ENCODE measurements around the gene USP3.

USP3 gene

DNA sequence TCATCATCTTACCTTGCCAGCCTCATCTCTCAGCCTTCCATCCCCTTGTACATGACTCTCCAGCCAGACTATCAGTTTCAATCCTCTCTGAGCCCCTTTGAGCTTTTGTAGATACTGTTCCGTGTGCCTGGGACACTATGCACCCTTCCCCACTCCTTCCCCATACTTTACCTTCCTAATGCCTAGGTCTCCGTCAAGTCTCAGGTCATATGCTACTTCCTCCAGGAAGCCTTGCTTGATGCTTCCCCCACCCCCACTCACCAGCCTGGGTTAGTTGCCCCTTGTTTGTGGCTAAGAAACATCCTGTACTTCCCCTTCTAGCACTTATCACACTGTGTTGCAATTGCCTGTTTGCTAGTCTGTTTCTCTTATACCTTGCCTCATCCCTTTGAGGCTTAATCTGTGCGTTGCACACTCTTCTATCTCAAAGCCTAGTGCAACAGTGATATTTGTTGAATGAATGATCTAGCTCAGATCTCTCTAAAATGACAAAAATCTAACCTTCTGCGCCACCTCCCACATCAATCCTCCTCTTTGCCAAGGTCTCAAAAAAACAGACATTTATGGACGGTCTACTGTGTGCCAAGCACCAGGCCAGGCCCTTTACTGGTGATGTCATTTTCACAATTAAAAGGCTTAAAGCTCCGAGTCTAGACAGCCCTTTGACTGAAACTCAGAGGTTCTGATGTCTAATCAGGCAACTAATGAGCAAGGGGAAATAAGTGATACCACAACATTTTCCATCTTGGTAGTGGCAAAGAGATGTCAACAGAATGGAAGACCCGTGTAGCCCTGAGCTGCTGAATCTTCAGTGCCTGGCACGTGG, 6.5 kb upstream of the USP3 start:
- DNase-seq: peak; percentile 79 to 91 (median 87)

DNA sequence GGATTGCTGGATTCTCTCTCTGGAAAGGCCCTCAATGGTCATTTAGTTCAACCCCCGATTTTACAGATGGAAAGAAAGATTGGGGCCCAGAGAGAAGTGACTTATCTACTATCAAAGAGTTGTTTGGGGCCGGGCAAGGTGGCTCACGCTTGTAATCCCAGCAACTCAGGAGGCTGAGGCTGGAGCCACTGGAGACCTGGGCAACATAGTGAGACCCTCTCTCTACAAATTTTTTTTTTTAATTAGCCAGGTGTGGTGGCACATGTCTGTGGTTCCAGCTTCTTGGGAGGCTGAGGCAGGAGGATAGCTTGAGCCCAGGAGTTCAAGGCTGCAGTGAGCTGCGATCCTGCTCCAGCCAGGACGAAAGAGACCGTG, 5.2 kb upstream of the USP3 start:
- DNase-seq: no peak

DNA sequence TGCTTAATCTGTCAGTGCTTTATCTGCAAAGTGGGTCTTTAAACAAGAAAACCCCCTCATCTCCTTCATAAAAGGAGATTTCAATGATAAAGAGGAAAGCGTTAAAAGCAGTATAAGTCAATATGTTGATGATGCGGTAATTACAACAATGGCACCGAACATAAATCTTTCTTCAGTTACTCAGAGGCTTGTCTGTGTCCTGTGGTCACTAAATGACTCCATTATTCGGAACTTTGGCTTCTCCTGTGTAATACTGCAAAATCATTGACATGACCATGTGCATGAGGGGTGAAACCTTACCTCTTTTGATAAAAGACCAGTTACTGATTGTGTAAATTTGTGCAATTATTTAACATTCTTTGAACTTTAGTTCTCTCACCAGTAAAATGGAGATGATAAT, 4.8 kb upstream of the USP3 start:
- no peak for DNase-seq

DNA sequence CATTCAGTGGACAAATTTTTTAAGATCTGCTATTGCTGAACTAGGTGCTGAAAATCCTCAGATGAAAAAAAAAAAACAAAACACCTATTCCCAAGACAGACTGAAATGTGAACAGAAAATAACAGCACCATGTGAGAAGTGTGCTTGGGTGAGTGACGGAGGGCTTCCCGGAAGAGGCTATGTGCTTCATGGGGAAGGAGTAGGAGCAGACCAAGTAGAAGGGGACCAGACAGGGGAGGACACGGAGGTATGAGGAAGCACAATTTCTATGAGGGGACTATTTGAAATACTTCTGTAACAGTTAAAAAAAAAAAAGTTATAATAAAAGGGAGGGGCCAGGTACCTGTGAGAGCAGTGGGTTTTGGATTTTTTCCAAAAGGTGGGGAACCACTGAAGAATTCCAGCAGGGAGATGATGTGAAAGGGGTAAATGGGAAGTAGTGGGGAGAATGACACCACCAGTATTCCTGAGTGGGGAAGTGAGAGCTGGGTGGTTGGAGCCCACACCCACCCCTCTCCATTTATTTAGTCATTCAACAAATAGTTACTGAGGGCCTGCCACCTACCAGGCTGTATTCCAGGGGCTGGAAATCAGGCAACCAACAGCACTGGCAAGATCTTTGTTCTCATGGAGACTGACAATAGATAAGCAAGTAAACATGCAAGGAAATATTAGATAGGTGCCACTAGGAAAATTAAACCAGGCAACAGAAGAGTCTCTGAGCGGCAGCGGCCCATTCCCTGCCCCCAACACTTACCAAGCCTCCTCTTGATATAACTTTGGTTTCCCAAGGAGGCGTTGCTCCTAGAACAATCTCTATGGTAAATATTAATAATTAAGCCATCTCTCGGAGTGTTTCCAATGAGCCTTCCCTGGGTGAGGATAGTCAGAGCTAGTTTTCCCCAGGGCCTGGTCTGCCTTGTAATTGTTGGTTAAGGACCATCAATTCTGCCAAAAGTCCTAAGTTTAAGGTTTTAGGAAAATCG, 3.8 kb upstream of the USP3 start:
- peak; percentile 52 to 71 (median 68) for DNase-seq

DNA sequence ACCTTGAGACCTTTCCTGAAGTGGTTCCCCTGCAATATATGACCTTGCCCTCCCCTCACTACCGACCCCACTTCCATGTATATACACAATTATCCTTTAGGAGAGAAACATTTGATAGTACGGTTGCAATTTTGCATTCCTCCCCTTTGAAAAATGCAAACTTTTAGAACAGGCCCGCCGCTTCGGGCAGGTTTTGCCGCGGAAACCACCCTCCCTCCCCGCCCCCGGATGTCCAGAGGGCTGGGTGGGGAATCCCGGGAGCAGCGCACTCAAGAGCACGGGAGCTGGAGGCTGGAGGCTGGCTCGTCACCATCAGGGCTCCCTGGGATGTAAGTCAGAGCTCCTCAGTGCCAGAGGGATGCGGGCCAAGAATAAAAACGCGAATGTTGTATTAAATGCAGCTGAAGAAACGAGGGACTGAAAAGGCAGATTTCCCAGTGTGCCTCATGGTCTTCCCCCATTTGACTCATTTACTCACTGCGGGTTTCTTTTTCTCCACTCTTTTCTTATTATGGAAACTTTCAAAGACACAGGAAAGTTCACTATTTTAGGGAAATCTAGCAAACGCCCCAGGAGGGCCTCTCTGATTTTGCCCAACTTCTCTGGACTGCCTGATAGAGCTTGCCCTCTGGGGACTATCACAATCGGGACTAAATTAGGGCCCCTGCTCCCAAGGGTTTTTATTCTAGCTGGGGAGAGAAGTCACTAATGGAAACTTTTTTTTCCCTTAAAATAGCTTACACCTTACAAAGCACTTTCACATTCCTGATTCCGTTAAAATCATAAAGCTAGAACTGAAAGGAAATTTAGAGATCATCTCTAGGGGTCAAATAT, 2.9 kb upstream of the USP3 start:
- peak; percentile 72 to 87 (median 80) for DNase-seq

DNA sequence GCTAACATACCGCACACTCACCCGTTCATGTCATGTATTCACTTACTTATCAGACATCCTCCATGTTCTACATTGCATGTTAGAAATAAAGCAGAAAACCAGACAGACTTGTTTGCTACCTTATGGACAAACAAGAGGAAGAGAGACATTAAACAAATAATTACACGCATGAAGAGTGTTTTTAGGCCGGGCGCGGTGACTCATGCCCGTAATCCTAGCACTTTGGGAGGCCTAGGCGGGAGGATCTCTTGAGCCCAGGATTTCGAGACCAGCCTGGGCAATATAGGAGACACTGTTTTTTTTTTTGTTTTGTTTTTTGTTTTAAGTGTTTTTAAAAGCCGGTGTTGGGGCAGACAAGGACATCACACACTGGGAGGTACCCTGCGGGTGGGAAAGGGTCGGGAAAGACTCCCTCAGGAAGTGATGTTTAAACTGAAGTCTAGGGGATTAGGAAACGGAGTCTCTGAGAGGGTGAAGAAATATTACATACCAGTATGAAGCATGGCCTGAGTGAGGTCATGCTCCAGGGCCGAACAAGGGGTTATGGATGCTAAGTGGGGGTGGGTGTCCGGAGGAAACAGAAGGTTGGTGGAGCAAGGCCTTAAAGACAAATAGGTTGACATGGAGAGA, 2.1 kb upstream of the USP3 start:
- DNase-seq: peak in 3 of 4 experiments; percentile 66 to 76 (median 75)

DNA sequence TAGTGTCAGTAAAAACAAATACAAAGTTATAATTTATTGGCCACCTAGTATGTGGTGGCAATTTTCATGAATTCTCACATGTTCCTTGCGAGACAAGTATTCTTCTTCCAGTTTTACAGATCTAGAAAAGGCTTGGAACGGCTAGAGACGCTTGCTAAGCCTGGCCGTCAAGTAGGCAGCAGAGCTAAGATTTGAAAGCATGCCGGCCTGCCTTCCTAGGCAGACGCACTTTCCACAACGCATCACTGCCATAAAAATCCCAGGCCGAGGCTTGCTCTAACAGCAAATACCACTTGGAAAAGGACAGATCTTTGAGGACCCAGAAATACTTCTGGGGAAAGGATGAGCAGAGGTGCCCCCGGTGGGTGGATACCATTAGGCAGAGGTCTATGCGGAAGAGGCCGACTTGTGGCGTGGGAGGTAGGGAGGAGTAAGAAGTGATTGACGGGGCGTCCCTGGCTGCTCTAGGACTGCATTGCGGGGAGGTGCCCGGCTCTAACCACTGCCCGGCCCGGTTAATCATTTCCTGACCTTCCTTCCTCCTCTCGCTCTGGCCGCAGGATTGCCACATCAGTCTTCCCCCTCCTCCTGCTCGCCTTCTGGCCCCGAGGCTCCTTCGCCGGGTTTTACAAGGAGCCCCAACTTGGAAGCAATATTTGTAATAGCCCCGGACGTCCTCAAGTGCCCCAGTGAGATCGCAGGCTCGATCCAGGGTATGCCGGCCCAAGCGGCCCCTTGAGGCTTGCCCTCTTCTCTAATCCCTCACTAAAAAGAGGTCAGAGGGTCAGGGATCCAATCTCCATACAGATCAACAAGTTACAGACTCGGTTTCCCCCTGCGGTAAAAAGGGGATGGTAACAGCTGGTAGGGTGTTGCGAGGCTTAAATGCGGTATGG, 1.3 kb upstream of the USP3 start:
- peak; percentile 97 to 99 (median 98) for DNase-seq

DNA sequence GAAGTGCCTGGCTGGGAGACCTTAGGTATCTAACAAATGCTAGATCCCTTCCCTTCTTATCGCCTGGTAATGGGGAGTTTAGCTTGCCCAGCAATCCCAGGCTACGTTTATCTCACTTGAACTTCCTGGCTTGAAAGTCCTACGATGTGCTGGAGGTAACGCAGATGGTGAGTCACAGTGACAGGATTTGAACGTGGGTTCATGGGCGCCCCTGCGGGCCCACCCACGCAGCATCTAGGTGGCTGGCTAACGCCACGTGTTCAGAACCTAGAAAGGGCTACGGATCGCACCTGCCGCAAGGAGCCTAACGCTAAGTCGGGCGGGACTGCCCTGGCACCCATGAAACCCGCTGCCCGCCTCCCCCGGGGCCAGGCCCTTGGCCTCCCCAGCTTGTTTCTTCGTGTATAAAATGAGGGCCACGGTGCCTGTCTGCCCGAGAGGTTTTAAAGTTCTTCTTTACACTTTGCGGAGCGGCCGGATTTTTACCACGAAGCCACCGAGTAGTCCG, 600 bp upstream of the USP3 start:
- DNase-seq: peak; percentile 70 to 86 (median 84)

DNA sequence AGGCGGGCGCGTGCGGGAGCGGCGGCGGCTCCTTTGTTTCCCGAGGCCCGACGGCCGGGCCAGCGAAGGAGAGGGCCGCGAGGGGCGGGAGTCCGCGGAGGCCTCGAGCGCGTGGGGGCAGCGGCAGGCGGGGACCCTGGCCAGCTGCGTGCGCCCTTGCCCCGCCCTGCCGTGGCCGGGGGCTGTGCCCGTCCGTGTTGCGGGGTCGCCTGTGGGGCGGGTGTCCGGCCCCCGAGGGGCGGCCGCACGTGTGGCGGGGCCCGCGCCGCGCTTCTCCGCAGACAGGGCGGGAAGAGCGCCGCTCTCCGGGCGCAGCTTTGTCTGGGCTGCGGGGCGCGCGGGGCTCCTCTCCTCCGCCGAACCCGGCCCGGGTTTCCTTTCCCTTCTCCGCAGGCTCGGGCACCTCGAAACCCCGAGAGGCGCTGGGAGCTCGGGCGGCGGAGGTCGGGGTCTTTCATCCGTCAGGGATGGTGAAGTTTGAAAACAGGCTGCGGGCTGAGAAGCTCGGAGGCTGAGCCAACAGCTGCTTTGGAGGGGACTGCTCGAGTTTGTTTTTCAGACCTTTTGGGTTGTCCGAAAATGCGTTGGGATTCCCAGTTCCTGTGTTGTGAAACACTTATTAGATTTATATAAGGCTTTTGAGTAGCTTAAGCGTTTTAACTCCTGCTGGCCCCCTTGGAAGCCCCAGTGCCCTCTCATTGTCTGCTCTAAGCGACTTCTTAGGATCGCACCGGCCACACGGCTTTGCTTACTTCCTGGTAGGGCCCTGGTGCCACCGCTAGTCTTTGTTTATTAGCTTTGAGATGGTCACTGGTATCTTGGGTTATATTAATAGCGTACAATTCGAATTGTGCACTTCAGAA, 817 bp downstream of the USP3 start:
- peak; percentile 74 to 84 (median 80) for DNase-seq

DNA sequence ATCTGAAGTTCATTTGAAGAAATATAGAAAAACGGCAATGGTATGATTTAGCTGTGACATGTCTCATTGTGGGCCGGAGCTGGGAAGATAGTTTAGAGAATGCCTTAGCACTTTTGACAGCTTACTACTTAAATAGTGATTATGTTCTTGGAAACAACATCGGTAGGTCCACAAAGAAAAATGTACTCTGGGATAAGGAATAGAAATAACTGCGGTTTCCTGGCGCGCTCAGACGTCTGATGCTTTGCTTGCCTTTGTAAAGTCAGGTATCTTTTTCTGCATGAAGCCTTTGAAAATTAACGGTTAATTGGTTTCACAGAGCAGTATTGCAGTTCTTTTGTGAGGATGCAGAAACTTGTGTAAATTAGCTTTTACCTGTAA, 1.4 kb downstream of the USP3 start:
- DNase-seq: no peak

DNA sequence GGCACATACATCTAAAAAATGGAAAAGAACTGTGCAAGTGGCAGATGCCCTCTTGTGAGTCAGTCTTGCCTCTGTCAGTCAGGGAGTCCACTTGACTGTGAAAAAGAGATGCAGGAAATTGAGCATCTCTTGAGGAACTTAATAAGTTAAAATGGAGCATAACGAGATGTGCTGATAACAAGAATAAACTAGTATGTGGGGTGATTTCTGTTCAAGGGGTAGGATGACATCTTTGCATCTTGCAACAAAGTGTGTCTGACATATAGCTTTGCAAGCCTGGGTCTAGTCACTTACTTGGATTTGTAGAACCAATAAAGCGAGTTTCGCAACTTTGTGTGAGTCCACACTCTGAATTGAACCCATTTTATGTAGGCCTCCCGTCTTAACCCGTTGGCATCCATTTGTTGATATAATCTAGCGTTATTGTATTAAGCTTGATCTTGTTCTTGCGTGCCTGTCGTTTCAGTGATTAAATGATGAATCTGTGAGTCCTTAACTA, 2.2 kb downstream of the USP3 start:
- DNase-seq: peak in 2 of 4 experiments; percentile 55 to 59

DNA sequence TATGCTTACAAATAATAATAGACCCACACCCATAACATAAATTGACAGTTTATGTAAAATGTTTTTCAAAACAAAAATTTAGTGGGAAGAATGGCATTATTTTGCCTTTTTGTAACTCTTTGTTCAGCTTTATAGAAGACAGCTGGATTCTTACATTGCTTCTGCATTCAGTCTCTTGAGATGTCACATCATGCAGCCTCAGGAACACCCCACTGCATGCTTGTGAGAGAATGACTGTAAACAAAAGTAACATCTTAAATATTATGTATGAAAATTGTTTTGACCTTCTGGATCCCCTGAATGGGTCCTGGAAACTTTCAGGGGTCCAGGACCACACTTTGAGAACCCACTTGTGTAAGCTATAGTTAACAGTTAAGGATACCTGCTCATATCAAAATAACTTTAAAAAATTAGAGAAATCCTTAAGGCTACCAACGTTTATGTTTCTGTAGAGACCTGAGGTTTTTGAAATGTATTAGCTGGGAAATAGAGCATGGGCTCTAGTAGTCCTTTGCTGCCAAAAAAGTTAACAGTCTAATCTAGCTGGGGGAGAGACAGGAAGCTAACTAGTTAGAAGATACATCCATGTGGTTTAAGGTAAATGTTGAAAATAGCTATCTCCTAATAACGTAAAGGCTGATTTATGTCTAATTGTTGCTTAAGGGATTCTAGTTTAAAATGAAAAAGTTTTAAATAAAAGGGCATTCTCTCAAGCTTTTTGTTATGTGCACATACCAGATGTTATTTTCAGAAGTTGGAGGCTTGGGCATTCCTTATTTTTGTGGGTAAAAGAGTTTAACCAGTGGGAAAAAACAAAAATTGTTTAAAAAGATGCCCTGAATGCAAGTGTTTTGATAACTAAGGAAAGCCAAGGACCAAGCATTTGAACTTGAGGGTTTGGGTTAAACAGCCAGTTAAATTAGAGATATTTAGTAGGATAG, 3.8 kb downstream of the USP3 start:
- no peak for DNase-seq

DNA sequence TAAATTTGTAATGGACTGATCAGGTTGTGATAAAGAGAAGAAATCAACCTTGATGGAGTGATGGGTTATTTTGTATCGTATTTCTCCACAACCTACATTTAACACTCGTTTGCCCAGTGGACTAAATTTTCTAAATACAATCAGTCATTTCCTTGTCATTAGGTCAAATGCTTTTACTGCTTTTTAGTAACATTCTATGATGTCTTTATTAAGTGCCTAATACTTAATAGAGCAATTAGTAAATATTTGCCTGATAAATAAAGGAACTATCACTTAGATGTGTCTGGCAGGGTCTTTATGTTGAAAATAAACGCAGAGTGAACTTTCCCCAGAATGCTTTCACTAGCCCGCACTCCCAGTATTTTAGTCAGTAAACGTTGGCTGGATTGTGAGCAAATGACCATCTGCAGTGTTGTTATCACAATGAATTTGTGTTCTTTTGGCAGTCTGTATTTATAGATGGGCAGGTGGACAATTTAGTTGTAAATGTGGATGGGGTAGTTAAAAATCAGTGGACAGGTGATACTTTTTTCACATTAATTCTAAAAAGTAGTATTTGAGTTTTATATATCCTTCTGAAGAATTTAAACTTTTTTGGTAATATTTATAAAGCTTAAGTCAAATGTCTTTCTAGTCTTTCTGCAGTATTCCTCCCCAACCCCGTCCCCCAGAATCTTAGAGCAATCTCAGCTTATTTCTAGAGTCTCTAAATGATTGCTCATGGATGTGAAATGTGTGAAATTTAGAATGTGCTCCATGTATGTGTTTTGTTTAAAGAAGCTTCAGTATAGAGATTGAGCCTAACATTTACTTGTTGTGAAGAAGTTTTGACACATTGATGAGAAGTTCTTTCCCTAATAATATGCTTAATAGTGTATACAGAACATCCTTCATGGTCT, 4.9 kb downstream of the USP3 start:
- DNase-seq: no peak

DNA sequence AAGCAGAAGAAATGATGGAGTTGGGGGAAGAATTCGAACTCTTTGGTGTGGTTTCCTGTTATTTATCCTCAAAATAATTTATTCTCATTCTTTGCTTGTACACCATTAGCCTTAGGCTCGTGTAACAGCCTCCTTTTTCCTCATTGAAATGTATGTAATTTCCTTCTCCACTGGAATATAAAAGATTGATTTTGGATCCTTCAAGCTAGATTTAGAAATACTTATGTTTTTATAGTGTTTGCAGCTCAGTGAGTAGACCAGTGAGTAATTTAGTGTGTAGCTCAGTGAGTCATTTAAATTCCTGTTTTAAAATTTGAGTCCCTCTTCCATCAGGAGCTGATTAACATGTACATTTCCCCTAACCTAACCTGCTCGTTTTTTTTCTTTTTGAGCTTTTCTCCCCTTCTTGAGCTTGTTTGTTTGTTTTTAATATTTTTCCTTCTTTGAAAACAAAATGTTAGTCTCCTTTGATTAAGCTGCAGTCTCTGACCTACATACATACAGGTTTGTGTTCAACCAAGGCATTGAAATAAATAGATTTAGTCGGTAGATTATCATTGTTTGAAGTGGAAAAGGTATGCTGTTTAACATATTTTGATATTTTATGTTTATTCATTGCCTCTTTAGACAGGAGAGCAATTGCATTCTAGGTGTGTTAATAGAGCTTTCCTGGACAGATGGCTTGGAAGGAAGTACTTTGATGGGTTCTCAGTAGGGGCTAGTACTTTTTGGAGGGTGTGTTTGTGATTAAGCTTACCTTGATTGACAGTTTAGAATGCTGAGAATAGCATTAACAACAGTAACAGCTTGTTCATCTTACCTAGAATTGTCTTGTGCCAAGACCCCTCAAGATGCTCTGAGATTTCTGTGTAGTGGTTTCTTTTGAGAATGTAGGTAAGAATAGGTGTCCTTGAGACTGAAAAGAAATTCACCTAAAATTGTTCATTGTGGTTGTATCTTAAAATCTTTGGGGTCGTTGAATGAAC, 5.9 kb downstream of the USP3 start:
- DNase-seq: peak in 2 of 4 experiments; percentile 51 to 58

DNA sequence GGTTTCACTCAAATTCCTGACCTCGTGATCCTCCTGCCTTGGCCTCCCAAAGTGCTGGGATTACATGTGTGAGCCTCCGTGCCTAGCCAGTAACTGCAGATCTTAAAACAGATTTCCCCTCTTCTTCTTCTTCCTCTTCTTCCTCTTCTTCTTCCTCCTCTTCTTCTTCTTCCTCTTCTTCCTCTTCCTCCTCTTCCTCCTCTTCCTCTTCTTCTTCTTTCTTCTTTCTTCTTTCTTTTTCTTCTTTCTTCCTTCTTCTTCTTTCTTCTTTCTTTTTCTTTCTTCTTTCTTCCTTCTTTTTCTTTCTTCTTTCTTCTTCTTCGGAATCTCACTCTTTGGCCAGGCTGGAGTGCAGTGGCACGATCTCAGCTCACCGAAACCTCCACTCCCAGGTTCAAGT, 7.8 kb downstream of the USP3 start:
- DNase-seq: no peak

DNA sequence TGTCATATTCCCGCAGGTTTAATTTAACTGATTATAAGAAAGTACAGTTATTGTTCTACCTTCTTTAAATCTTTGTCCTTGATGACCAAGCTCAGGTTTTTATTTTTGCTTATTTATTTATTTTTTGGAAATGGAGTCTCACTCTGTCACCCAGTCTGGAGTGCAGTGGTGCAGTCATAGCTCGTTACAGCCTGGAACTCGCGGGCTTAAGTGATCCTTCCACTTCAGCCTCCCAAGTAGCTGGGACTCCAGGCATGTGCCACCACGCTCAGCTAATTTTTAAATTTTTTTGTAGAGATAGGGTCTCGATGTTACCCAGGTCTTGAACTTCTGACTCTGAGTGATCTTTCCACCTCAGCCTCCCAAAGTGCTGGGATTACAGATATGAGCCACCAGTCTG, 8.9 kb downstream of the USP3 start:
- no peak for DNase-seq

Data from suppressor macrophage (primary cell).